Choroid plexus epithelial cell (primary cell): ENCODE results near the gene MYO1B.
A peak's percentile ranks its signal among the peaks of the same experiment; 100 is the strongest.

Source experiments
- DNase-seq: peaks from one replicate; pipeline ENCODE4 v3.0.0-alpha.2; 2010; ENCODE audit warnings: low read depth
- H3K4me3 ChIP-seq: 2 replicates; pipeline ENCODE4 v1.5.1; 2011; ENCODE audit warnings: low read depth, mild to moderate bottlenecking, control low read depth, low read length, moderate library complexity
- CTCF ChIP-seq: conservative IDR thresholded peaks from 2 replicates; pipeline ENCODE4 v1.5.1; 2011; ENCODE audit warnings: low read depth, mild to moderate bottlenecking, control low read depth, inconsistent platforms, low read length, moderate library complexity

Gene MYO1B

GRCh38 chr2:191325651-191326365 lies 80.6 kb downstream of the MYO1B start:
- no peak overlapping the region for H3K4me3 ChIP-seq
- no peak for DNase-seq

GRCh38 chr2:191327484-191327883 lies 82.3 kb downstream of the MYO1B start:
- DNase-seq, result no peak
- no peak for TF ChIP-seq CTCF

More at GRCh38 chr2:191325651-191326365, 80.6 kb downstream of the MYO1B start:
- no peak for TF ChIP-seq CTCF

DNA sequence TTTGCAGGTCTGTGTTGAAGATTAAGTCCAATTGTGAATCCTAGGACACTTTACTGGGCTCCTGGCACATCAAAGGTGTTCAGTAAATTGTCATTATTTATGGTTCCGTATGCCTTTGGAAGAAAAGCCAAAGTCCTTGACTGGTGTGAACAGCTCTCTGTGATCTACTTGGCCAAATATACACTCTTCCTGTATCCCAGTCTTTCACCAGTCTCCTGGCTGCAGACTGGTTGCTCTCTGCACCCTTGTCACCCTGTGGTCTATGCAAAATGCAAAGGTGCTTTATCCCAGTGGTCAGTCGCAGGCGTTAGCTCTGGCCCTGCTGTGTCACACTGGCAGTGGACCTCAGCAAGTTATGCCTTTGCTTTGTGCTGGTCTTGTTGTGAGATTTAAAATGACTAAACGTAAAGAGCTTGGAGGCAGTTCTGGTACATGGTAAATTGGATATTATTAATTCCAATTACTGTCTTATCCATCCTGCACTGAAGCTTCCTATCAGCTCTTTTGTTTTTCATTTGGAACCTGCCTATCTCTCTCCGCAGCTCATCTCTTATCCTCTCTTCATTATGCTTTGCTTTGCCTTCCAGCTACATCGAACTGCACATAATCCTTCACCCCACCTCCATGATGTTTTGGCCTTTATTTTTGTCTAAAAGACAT lies 83.1 kb downstream of the MYO1B start:
- H3K4me3 ChIP-seq, result no peak overlapping the region
- no peak for DNase-seq
- TF ChIP-seq CTCF, result no peak

More at GRCh38 chr2:191327484-191327883, 82.3 kb downstream of the MYO1B start:
- H3K4me3 ChIP-seq, result no peak overlapping the region

DNA sequence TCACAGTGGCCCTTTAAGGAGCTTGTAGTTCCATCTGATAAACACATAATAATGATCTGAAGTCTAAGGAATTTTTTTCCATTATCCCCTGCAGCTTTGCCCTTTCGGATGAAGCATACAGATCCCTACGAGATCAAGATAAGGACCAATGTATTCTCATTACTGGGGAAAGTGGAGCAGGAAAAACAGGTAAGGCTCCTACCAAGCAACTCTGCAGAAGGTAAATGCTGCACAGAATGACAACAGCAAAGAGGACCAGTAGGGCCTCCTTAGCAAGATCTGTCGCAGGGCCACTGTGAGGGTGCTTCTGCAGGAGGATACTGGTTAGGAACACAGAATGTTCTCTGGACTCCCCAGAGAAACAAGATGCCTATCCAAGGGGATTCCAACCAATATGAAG lies 84.6 kb downstream of the MYO1B start:
- no peak for TF ChIP-seq CTCF
- H3K4me3 ChIP-seq, result no peak overlapping the region
- DNase-seq, result no peak

GRCh38 chr2:191333911-191334357 lies 88.7 kb downstream of the MYO1B start:
- H3K4me3 ChIP-seq, result no peak overlapping the region
- DNase-seq, result peak; percentile 88
- no peak for TF ChIP-seq CTCF

- no peak overlapping the region for H3K4me3 ChIP-seq
- no peak for TF ChIP-seq CTCF
- no peak for DNase-seq
These were observed 90.8 kb downstream of the MYO1B start for GRCh38 chr2:191335875-191336464.
